ENCODE data around the gene LRFN5.

LRFN5 gene

DNA sequence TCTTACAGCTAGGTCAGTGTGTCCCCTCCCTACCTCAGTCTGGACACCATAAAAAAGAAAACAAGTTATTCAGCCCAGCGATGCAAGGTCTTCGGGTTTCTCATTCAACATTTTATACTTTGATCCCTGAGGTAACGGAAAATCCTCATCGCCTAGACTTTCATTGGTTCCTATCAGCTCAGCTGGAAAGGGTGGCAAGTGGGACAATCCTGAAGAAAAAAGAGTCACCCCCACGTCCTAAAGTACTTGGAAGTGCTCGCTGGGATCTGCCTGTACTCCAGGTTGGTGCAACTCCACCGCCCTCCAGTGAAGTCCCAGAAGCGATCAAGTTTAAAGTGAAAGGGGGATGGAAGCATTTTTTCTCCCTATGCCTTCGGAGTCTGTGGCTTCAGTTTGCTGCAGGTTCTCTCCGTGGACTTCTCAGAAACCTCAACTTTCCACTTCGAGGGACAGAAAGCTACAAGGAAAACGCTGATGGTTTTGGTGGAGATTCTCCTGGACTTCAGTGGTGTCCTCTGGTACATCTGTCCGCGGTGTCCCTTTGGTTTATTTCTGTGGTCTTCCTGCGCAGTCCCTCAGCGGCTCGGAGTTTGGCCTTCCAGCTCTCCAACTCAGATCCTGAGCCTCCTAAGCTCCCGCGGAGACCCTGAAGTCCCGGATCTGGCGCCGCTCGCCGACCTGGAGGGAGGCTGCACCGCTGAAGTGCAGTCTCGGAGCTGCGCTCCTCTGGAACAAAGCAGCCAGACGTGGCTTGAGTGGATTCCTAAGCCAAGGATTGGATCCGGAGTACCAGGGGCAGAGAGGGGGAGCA lies 1.8 kb upstream of the LRFN5 start:
- TF ChIP-seq, protein P1, sequence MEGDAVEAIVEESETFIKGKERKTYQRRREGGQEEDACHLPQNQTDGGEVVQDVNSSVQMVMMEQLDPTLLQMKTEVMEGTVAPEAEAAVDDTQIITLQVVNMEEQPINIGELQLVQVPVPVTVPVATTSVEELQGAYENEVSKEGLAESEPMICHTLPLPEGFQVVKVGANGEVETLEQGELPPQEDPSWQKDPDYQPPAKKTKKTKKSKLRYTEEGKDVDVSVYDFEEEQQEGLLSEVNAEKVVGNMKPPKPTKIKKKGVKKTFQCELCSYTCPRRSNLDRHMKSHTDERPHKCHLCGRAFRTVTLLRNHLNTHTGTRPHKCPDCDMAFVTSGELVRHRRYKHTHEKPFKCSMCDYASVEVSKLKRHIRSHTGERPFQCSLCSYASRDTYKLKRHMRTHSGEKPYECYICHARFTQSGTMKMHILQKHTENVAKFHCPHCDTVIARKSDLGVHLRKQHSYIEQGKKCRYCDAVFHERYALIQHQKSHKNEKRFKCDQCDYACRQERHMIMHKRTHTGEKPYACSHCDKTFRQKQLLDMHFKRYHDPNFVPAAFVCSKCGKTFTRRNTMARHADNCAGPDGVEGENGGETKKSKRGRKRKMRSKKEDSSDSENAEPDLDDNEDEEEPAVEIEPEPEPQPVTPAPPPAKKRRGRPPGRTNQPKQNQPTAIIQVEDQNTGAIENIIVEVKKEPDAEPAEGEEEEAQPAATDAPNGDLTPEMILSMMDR (IDR thresholded peaks at IDR 0.05; ENCODE audit: borderline replicate concordance, insufficient read depth, low read depth, low read length) = no peak
- no peak overlapping the region for H3K4me3 ChIP-seq (ENCODE audit: low read depth, low read length)

DNA sequence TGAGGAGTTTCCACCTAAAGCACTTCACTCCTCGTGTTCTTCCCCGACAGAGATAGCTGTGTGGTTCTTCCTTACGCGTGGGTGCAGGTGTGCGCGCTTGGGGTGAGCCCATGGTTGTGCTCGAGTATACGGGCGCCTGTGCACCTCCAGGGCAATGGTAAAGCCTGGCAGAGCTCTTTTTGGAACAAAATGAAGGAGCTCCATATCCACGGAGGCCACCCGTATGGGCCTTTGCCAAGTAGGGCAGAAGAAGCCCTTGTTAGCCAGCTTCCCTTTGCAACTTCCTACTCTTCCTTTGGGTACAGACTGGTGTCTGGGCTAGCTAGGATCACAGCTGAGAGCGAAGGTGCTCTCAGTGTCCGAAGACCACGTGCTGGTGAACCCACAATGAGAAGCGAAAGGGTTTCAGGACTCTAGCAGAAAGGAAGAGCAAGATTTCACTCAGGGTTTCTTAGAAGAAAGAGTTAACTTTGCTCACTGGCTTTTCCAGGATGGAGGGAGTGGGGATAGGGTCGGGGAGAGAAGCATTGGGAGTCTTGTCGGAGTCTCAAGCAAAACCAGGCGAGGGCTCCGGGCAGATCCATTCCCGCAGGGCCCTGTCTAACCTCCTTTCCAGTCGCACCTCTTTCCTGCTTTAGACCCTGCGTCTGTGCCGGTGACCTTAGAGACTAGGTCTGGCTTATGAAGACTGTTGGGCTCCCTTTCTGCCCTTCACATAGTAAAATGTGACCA lies 960 bp upstream of the LRFN5 start:
- no peak overlapping the region for H3K4me3 ChIP-seq (ENCODE audit: low read depth, low read length)
- TF ChIP-seq, protein P1 (IDR thresholded peaks at IDR 0.05; ENCODE audit: borderline replicate concordance, insufficient read depth, low read depth, low read length) = no peak

DNA sequence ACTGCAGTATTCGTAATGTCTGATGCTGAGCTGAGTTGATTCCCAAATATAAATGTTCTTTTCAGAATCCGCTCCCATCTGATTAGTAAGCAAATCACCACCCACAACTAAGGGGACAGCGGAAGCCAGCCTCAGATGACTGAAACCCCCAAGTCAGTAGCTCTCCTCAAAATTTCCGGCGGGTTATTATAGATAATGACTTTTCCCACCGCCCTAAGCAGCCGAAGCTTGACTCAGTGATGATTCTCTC lies 469 bp upstream of the LRFN5 start:
- TF ChIP-seq, protein P1 (IDR thresholded peaks at IDR 0.05; ENCODE audit: borderline replicate concordance, insufficient read depth, low read depth, low read length) = no peak
- no peak overlapping the region for H3K4me3 ChIP-seq (ENCODE audit: low read depth, low read length)

DNA sequence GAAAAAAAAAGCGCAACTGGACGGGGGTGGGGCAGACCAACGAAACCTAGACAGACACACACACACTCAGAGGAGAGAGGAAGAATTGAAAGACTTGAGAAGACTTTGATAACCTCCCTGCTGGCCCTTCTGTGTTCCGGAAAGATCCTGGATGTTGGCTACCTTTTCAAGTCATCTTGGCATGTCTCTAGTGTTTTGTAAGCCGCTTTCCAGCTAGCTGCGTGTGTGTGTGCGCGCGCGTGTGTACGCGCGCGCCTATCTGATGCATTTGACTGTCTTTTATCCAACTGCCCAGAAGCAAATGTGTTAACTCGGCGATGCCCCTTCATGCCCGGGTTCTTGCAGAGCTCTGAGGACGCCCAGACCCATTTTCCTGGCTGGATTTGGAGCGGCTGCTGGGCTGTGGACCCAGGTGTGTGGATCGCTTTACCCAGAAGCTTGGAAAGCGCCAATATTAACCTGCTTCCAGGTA lies 664 bp downstream of the LRFN5 start:
- no peak overlapping the region for H3K4me3 ChIP-seq (ENCODE audit: low read depth, low read length)
- TF ChIP-seq, protein P1 (IDR thresholded peaks at IDR 0.05; ENCODE audit: borderline replicate concordance, insufficient read depth, low read depth, low read length) = no peak

DNA sequence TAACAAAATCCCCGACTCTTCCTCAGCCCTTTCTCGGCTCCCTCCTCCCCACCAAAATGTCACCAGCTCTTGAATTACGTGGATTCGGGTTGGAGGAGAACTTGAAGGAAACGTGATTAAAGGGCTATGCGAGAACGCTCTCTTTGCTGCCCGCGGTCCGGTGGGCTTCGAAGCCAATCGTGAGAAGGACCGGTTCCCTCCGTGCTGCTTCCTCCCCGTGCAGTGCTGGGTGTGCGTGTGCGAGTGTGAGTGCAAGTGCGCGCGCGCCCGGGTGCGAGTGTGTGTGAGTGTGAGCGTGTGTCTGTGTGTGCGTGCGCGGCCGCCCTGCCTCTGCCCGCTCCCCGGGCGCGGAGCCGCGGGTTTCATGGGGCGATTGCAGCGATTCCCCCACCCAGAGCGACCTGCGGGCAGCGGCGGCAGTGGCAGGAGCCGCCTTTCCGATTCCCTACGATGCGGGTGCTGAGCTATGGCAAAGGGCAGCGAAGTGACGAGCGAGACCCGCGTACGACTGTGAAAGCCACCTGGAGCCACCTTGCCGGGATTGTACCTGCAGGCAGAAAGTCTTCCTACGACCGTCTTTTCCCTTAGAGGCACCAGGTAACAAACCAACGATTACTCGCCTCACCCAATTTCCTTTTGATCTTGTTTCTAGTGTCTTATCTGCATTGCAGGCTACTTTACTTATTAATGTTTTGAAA lies 1.4 kb downstream of the LRFN5 start:
- H3K4me3 ChIP-seq (ENCODE audit: low read depth, low read length) = no peak overlapping the region
- TF ChIP-seq, protein P1 (IDR thresholded peaks at IDR 0.05; ENCODE audit: borderline replicate concordance, insufficient read depth, low read depth, low read length) = no peak

- no peak overlapping the region for H3K4me3 ChIP-seq (ENCODE audit: low read depth, low read length)
These were observed 2.2 kb downstream of the LRFN5 start for GRCh38 chr14:41608681-41609390.

More at GRCh38 chr14:41608681-41609390, 2.2 kb downstream of the LRFN5 start:
- TF ChIP-seq, protein P1 (IDR thresholded peaks at IDR 0.05; ENCODE audit: borderline replicate concordance, insufficient read depth, low read depth, low read length) = no peak

All from GM12875 (cell line).